ENCODE results near the gene ITIH3.

GRCh38 chr3:52796411-52796810, 1.8 kb downstream of the ITIH3 start:
- TF ChIP-seq, protein P1, sequence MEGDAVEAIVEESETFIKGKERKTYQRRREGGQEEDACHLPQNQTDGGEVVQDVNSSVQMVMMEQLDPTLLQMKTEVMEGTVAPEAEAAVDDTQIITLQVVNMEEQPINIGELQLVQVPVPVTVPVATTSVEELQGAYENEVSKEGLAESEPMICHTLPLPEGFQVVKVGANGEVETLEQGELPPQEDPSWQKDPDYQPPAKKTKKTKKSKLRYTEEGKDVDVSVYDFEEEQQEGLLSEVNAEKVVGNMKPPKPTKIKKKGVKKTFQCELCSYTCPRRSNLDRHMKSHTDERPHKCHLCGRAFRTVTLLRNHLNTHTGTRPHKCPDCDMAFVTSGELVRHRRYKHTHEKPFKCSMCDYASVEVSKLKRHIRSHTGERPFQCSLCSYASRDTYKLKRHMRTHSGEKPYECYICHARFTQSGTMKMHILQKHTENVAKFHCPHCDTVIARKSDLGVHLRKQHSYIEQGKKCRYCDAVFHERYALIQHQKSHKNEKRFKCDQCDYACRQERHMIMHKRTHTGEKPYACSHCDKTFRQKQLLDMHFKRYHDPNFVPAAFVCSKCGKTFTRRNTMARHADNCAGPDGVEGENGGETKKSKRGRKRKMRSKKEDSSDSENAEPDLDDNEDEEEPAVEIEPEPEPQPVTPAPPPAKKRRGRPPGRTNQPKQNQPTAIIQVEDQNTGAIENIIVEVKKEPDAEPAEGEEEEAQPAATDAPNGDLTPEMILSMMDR (IDR thresholded peaks at IDR 0.05) = no peak
- TF ChIP-seq POLR2A (IDR thresholded peaks at IDR 0.05) = no peak

All from uterus (tissue), 2 donors.